ENCODE measurements around the gene TYMS.

Gene TYMS

GRCh38 chr18:709771-710170 lies 52.3 kb downstream of the TYMS start:
- no peaks in the 10 kb centered on the region for H3K9me3 ChIP-seq (ENCODE audit: insufficient read depth, low read length)
- TF ChIP-seq EZH2phosphoT487 (IDR thresholded peaks at IDR 0.05; ENCODE audit: low read depth): no peak
- no peak for TF ChIP-seq CTCF (IDR thresholded peaks at IDR 0.05; ENCODE audit: low read depth, low read length)
- peaks cover 55% of the 10 kb centered on the region for H3K79me2 ChIP-seq (ENCODE audit: low read length)
- peaks cover 5% of the 10 kb centered on the region for H3K4me1 ChIP-seq (ENCODE audit: low read length)
- H3K4me2 ChIP-seq (ENCODE audit: low read length): no peak overlapping the region
- peaks cover 15% of the 10 kb centered on the region for H3K36me3 ChIP-seq (replicated peaks; ENCODE audit: low read depth, low read length)
- no peaks in the 10 kb centered on the region for H3K27me3 ChIP-seq (ENCODE audit: low read depth, low read length)
- H3K27ac ChIP-seq (ENCODE audit: low read length): no peak overlapping the region
- no peak overlapping the region for H3K9ac ChIP-seq (ENCODE audit: low read length)
- H4K20me1 ChIP-seq (ENCODE audit: insufficient read depth, low read length): peaks cover 28% of the 10 kb centered on the region
- H3K4me3 ChIP-seq (ENCODE audit: low read length): no peak overlapping the region
- no peak overlapping the region for H2AFZ ChIP-seq (ENCODE audit: low read depth, low read length)

- Histone ChIP-seq H3K4me1 (ENCODE audit: low read length) (peaks cover 5% of the 10 kb centered on the region), H3K9me3 (ENCODE audit: insufficient read depth, low read length) (no peaks in the 10 kb centered on the region), H3K4me3 (ENCODE audit: low read length) (peak overlapping the region; percentile 90), H4K20me1 (ENCODE audit: insufficient read depth, low read length) (peaks cover 20% of the 10 kb centered on the region), H3K9ac (ENCODE audit: low read length) (peak overlapping the region; percentile 96), H3K79me2 (ENCODE audit: low read length) (peaks cover 51% of the 10 kb centered on the region), H3K27me3 (ENCODE audit: low read depth, low read length) (no peaks in the 10 kb centered on the region), H3K4me2 (ENCODE audit: low read length) (peak overlapping the region; percentile 99), H2AFZ (ENCODE audit: low read depth, low read length) (no peak overlapping the region; the same call in 1 of the 2 replicates), H3K36me3 (replicated peaks; ENCODE audit: low read depth, low read length) (peaks cover 9% of the 10 kb centered on the region), H3K27ac (ENCODE audit: low read length) (no peak overlapping the region)
- TF ChIP-seq EZH2phosphoT487 (IDR thresholded peaks at IDR 0.05; ENCODE audit: low read depth): no peak
- no peak for TF ChIP-seq CTCF (IDR thresholded peaks at IDR 0.05; ENCODE audit: low read depth, low read length)
These were observed 53.2 kb downstream of the TYMS start for GRCh38 chr18:710418-711300.

GRCh38 chr18:711310-711656 lies 53.8 kb downstream of the TYMS start:
- H3K79me2 ChIP-seq (ENCODE audit: low read length): peaks cover 47% of the 10 kb centered on the region
- no peak for TF ChIP-seq CTCF (IDR thresholded peaks at IDR 0.05; ENCODE audit: low read depth, low read length)
- no peak for TF ChIP-seq EZH2phosphoT487 (IDR thresholded peaks at IDR 0.05; ENCODE audit: low read depth)
- no peaks in the 10 kb centered on the region for H3K9me3 ChIP-seq (ENCODE audit: insufficient read depth, low read length)
- H3K9ac ChIP-seq (ENCODE audit: low read length): peak overlapping the region; percentile 96
- peaks cover 9% of the 10 kb centered on the region for H3K36me3 ChIP-seq (replicated peaks; ENCODE audit: low read depth, low read length)
- H3K27ac ChIP-seq (ENCODE audit: low read length): peak overlapping the region; percentile 64
- peaks cover 20% of the 10 kb centered on the region for H4K20me1 ChIP-seq (ENCODE audit: insufficient read depth, low read length)
- H3K4me1 ChIP-seq (ENCODE audit: low read length): peaks cover 5% of the 10 kb centered on the region
- peak overlapping the region; percentile 90 for H3K4me3 ChIP-seq (ENCODE audit: low read length)
- H2AFZ ChIP-seq (ENCODE audit: low read depth, low read length): no peak overlapping the region; the same call in 1 of the 2 replicates
- H3K27me3 ChIP-seq (ENCODE audit: low read depth, low read length): no peaks in the 10 kb centered on the region
- H3K4me2 ChIP-seq (ENCODE audit: low read length): peak overlapping the region; percentile 99

- peak overlapping the region; percentile 96 for H3K9ac ChIP-seq (ENCODE audit: low read length)
- H3K4me1 ChIP-seq (ENCODE audit: low read length): peaks cover 5% of the 10 kb centered on the region
- H3K4me2 ChIP-seq (ENCODE audit: low read length): peak overlapping the region; percentile 99
- peaks cover 9% of the 10 kb centered on the region for H3K36me3 ChIP-seq (replicated peaks; ENCODE audit: low read depth, low read length)
- peak overlapping the region; percentile 64 for H3K27ac ChIP-seq (ENCODE audit: low read length)
- no peaks in the 10 kb centered on the region for H3K27me3 ChIP-seq (ENCODE audit: low read depth, low read length)
- TF ChIP-seq CTCF (IDR thresholded peaks at IDR 0.05; ENCODE audit: low read depth, low read length) (peak; percentile 45), EZH2phosphoT487 (IDR thresholded peaks at IDR 0.05; ENCODE audit: low read depth) (no peak)
- H3K79me2 ChIP-seq (ENCODE audit: low read length): peaks cover 45% of the 10 kb centered on the region
- H3K4me3 ChIP-seq (ENCODE audit: low read length): peak overlapping the region; percentile 90
- H4K20me1 ChIP-seq (ENCODE audit: insufficient read depth, low read length): peaks cover 20% of the 10 kb centered on the region
- peak overlapping the region; percentile 59 for H2AFZ ChIP-seq (ENCODE audit: low read depth, low read length)
- no peaks in the 10 kb centered on the region for H3K9me3 ChIP-seq (ENCODE audit: insufficient read depth, low read length)
These were observed 54.4 kb downstream of the TYMS start for GRCh38 chr18:711657-712400.

Data from OCI-LY3 (cell line).